H1 (cell line): ENCODE data around the gene ZNF750. TPM values are rescaled to one million over a fixed set of nuclear protein-coding genes. Genes with fewer than 3 reads are reported as not detected.

Experiments
- KDM1A ChIP-seq: fragments of 200-600, 300-600 bp; sonication (generic); IDR thresholded peaks from 2 replicates; pipeline ENCODE4 v1.7.1; 2016; ENCODE audit warnings: mild to moderate bottlenecking, low read length, borderline replicate concordance
- RNF2 ChIP-seq: fragments of 200-900, 300-1000 bp; sonication (generic); IDR thresholded peaks from 2 replicates; pipeline ENCODE4 v1.7.1; 2016; ENCODE audit warnings: borderline replicate concordance, low read depth, mild to moderate bottlenecking, antibody characterized with exemption, low read length; ENCODE audit not compliant: poor library complexity, severe bottlenecking; ENCODE audit errors: missing control alignments
- SIN3A ChIP-seq, 2 experiments: IDR thresholded peaks in 1 of 2; conservative IDR thresholded peaks in 1 of 2; 2 replicates each; pipeline ENCODE4 v1.6.1; 2011 to 2012; ENCODE audit warnings: low read length in 2 of 2, improper control_type of control experiment in 1 of 2, low read depth in 1 of 2, mild to moderate bottlenecking in 1 of 2
- YY1 ChIP-seq: IDR thresholded peaks from 2 replicates; pipeline ENCODE4 v1.6.1; 2011; ENCODE audit warnings: low read depth, mild to moderate bottlenecking, low read length
- ZNF274 ChIP-seq: IDR thresholded peaks from 2 replicates; pipeline ENCODE4 v1.7.0; 2012; ENCODE audit warnings: low read length, borderline replicate concordance; ENCODE audit errors: extremely low read depth
- polyA plus RNA-seq, 7 experiments: library from polyadenylated mRNA; depleted of rRNA in 3 of 7; stranded (reverse) in 5 of 7; unstranded in 2 of 7; fragments of >200 nt in 5 of 7; fragments of 200-250 nt in 2 of 7; gene quantifications; 1 replicate in 5 of 7; 2 replicates in 1 of 7; 4 replicates in 1 of 7; pipeline versions ENCODE4 v1.2.1 to v1.2.3, GENCODE V29; 2011 to 2013; ENCODE audit warnings: missing spikeins in 2 of 7, mixed read lengths in 2 of 7
- total RNA-seq: library from RNA; stranded (reverse); fragmentation: NEBNext Ultra II Directional; extraction: Animal tissue kit (Norgen Biotek cat#: 25700); gene quantifications from 2 replicates; pipeline ENCODE4 v1.2.1, GENCODE V29; 2021
- TF ChIP-seq, protein P1 (sequence below): fragments of 300-600 bp; sonication (generic); IDR thresholded peaks from 2 replicates; pipeline ENCODE4 v1.7.1; 2012; ENCODE audit warnings: low read length, moderate library complexity, mild to moderate bottlenecking, inconsistent platforms; ENCODE audit not compliant: insufficient replicate concordance

The ZNF750 gene
- total and polyA plus RNA-seq, 2 of the 8 experiments (the other 6 are each of a cell fraction or from before 2014, with no cell fraction given), result not detected

DNA sequence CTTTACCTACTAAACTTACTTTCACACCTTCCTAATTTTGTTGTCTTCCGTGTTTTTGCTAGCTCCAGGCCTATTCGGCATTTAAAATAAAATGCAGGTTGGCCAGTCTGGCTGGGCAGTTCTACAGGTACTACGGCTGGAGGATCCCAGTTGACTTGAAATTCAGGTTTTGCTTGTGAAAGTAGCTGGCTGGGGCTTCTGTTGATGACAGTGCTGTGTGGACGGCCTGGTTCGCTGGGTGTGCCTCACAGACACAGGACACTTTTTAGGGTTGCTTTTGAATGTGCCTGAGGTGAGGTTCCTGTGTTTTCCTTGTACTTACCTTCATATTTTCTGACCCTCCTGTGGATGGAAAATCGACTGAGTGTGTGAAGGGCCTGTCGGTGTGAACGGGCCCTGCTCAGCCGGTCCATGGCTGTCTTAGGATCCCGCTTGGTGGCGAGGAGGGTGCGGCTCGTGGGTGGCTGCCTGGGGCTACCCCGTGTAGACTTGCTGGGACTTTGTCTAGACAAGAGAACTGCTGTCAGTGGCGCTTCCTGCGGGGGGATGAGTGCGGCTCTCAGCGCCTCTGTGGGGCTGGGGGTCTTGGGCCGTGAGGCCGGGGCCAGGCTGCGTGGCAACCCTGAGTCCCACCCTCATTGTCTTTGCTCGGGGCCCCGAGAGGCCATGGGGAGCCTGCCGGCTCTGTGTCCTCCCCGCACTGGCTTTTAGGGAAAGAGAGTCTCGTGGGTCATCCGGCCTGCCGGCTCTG, 18.7 kb upstream of the ZNF750 start (continued):
- TF ChIP-seq, protein P1, sequence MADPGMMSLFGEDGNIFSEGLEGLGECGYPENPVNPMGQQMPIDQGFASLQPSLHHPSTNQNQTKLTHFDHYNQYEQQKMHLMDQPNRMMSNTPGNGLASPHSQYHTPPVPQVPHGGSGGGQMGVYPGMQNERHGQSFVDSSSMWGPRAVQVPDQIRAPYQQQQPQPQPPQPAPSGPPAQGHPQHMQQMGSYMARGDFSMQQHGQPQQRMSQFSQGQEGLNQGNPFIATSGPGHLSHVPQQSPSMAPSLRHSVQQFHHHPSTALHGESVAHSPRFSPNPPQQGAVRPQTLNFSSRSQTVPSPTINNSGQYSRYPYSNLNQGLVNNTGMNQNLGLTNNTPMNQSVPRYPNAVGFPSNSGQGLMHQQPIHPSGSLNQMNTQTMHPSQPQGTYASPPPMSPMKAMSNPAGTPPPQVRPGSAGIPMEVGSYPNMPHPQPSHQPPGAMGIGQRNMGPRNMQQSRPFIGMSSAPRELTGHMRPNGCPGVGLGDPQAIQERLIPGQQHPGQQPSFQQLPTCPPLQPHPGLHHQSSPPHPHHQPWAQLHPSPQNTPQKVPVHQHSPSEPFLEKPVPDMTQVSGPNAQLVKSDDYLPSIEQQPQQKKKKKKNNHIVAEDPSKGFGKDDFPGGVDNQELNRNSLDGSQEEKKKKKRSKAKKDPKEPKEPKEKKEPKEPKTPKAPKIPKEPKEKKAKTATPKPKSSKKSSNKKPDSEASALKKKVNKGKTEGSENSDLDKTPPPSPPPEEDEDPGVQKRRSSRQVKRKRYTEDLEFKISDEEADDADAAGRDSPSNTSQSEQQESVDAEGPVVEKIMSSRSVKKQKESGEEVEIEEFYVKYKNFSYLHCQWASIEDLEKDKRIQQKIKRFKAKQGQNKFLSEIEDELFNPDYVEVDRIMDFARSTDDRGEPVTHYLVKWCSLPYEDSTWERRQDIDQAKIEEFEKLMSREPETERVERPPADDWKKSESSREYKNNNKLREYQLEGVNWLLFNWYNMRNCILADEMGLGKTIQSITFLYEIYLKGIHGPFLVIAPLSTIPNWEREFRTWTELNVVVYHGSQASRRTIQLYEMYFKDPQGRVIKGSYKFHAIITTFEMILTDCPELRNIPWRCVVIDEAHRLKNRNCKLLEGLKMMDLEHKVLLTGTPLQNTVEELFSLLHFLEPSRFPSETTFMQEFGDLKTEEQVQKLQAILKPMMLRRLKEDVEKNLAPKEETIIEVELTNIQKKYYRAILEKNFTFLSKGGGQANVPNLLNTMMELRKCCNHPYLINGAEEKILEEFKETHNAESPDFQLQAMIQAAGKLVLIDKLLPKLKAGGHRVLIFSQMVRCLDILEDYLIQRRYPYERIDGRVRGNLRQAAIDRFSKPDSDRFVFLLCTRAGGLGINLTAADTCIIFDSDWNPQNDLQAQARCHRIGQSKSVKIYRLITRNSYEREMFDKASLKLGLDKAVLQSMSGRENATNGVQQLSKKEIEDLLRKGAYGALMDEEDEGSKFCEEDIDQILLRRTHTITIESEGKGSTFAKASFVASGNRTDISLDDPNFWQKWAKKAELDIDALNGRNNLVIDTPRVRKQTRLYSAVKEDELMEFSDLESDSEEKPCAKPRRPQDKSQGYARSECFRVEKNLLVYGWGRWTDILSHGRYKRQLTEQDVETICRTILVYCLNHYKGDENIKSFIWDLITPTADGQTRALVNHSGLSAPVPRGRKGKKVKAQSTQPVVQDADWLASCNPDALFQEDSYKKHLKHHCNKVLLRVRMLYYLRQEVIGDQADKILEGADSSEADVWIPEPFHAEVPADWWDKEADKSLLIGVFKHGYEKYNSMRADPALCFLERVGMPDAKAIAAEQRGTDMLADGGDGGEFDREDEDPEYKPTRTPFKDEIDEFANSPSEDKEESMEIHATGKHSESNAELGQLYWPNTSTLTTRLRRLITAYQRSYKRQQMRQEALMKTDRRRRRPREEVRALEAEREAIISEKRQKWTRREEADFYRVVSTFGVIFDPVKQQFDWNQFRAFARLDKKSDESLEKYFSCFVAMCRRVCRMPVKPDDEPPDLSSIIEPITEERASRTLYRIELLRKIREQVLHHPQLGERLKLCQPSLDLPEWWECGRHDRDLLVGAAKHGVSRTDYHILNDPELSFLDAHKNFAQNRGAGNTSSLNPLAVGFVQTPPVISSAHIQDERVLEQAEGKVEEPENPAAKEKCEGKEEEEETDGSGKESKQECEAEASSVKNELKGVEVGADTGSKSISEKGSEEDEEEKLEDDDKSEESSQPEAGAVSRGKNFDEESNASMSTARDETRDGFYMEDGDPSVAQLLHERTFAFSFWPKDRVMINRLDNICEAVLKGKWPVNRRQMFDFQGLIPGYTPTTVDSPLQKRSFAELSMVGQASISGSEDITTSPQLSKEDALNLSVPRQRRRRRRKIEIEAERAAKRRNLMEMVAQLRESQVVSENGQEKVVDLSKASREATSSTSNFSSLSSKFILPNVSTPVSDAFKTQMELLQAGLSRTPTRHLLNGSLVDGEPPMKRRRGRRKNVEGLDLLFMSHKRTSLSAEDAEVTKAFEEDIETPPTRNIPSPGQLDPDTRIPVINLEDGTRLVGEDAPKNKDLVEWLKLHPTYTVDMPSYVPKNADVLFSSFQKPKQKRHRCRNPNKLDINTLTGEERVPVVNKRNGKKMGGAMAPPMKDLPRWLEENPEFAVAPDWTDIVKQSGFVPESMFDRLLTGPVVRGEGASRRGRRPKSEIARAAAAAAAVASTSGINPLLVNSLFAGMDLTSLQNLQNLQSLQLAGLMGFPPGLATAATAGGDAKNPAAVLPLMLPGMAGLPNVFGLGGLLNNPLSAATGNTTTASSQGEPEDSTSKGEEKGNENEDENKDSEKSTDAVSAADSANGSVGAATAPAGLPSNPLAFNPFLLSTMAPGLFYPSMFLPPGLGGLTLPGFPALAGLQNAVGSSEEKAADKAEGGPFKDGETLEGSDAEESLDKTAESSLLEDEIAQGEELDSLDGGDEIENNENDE, result no peak
- TF ChIP-seq SIN3A (conservative IDR thresholded peaks at IDR 0.05 in 1 of 2, IDR thresholded peaks at IDR 0.05 in 1 of 2; ENCODE audit: low read depth in 1 of 2, low read length in 2 of 2) (no peak), YY1 (no peak), KDM1A (no peak), ZNF274 (no peak), RNF2 (no peak)
